GM19240 (cell line): ENCODE measurements around the gene FOXP3.

Source experiments
- DNase-seq: peaks from one replicate; pipeline ENCODE4 v3.0.0; 2011; ENCODE audit warnings: low spot score; ENCODE audit not compliant: insufficient read length

FOXP3 gene

DNA sequence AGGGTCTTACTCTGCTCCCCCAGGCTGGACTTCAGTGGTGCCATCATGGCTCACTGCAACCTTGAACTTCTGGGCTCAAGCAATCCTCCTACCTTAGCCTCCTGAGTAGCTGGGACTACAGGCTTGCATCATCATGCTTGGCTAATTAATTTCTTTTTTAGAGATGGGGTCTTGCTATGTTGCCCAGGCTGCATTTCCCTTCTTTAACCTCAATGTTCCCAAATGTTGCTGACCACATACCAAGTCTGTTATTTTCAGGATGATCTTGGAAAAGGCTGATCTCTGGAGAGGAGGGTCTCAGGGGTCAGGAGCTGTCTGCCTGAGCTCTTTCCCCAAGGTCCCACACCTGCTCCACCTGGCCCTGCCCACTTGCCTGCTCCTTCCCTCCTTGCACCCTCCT is 44.4 kb downstream of the FOXP3 start:
- no peak for DNase-seq

DNA sequence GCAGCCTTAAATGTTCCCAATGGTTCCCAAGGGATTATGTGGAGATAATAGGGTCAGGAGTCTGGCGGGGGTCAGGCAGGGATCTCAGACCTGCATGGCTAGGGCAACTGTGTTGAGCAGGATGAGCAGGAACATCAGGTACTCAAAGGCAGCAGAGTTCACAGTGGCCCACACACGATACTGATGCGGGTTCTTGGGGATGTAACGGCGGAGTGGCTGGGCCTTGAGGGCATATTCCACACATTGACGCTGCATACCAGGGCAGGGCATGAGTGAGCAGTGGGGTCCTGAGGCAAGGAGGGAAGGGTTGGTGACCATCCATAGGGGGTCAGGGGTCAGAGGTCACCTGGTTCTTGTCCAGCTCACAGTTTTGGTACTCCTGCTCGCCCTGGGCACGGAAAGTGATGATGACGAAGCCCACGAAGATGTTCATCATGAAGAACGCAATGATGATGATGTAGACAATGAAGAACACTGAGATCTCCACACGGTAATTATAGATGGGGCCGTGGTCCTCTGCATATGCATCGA is 49.4 kb downstream of the FOXP3 start:
- DNase-seq, result no peak

DNA sequence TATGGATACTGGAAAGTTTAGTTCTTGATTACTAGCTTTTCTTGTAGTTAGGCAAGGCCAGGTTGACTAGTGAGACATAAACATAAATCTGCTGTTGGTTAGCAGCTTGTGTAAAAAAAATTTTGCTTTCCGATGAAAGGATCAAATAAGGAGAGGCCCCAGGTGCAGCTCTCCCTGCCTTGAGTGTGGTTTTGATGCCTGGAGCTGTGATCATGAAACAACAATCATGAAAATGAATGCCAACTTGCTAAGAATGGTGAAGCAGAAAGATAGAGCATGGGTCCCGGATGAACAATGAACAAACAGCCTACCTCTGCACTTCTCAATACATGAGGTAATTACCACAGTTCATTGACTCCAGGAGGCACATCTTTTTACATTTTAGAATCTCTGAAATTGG is 50.1 kb downstream of the FOXP3 start:
- no peak for DNase-seq

DNA sequence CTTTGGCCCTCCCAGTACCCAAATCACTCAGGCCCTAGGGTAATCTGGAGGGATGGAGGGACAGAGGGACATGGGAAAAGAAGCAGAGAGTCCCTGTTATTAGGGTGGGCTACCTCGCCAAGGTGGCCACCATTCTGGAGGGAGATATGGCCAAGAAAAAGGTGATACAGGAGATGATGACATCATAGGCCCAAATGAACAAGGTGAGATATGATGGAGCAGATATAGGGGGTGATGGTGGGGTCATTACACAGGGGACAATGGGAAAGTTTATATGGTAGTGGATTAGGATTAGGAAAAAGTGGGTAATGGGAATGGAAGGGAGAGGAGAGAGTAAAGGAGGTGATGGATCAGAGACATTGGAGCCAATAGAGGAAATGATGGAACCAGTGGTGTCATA is 51.6 kb downstream of the FOXP3 start:
- no peak for DNase-seq

DNA sequence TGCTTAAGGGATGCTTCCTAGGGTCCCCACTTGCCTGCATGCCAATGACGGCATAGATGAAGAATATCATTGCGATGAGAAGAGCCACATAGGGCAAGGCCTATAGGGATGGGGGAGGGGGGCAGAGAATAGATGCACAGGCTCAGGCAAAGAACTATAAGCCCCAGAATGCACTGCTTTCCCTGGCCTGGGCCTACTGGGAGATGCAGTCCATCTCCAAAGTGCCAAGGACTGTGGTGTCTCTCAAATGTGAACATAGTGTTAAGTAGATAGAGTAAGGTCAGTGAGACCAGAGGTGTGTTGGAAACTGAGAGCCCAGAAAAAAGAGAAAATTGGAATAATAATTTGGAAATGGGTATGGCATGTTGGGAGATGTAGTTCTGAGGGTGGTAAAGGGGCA is 52.3 kb downstream of the FOXP3 start:
- no peak for DNase-seq

DNA sequence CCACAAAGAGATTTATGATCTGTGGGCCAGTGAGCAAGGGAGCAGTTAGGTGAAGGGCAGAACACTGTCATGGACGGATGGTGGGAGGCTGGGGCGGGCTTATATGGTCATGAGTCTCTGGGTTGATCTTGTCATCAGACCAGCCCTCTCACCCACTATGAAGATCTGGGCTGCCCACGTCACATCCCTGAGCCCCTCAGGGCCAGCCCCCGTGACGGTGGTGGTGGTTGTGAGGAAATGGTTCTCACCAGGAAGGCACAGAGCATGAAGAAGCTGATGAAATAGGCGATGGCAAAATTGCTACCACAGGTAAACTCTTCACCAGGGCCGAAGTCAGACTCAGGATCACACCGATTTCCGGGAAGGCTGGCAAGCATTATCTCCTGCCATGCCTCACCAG is 53.4 kb downstream of the FOXP3 start:
- DNase-seq, result no peak

DNA sequence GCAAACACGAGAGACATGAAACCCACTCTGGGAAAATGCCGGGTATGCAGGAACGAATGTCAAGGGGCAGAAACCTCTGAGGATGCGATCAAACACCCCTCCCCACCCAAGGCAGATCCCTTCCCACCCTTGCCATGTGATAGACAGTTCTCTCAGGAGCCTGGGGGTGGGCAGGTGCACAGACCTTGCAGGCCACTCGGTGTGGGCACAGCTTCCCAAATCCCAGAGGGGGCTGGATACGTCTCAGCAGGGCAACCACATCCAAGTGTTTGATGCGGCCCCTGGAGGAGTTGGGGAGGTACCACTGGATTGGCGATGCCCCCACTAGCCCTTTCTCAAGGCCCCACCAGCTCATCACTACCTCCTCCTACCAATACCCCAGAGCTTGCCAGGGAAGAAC is 54.1 kb downstream of the FOXP3 start:
- DNase-seq, result no peak

DNA sequence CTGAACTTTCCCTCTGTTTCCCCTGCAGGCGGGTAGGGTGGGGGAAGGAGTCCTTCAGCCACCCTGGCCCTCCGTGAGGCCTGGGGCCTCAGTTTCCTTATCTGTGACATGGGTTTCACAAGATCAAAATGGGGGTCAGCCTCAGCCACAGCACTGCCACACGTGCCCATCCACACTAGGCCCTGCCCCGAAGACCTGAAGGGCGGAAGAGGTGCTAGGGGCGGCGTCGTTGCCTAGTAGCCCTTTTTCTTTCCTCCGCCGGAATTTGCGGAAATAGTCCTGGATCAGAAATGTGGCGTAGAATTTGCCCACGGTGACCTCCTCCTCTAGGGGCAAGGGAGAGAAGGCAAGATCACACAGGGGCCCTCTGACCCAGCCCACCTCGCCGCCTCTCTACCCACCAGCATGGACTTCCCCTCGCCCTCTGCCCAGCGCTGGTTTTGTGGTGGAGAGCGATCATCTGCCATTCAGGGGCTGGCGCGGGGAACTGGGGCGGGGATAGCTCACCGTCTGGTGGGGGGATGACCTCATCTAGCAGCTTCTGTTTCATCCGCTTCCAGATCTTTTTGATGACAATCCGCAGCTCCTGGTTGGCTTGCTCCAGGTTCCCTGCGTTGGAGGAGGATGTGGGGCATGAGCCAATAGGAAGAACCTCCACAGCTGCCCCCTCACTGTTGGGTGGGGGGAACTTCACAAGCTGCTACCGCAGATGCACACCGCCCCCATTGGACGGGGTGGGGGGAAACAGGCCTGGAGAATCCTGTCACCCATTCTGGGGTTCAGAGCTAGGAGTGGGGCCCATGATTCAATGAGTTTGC is 54.9 kb downstream of the FOXP3 start:
- DNase-seq, result no peak

DNA sequence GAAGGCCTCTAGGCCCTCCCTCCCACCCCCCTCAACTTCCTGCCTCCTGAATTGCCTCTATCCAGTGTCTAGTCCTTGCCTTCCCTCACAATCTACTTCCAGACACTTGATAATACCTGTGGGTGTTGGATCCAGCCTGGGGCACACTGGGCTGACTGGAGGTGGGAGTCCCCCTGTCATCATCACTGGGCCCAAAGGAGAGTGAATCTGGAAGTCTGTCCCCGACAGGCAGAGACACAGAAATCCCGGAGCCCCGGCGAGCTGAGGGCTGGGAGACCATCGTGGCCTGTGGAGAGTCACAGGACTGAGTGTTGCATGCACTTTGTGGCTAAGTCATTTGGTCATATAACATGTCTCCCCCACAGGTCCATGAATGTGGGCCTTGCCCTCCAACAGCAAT is 56.1 kb downstream of the FOXP3 start:
- no peak for DNase-seq

DNA sequence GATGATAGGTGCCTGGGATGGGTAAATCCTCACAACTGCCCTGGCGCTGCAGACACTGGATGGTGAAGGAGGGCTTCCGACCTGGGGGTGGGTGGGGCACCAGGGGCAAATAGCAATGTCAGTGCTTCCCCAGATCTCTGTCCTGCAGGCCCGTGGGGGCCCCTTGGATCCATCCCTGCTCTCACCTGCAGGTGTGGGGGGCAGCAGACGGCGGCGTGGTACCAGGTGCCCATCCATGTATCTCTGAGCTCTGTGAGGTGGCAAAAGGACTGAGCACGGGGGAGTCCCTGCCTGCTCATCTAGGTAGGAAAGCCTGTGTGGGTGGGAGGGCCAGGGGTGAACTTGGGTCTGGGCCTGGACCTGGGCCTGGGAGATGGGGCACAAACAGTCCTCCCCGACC is 58.0 kb downstream of the FOXP3 start:
- no peak for DNase-seq

DNA sequence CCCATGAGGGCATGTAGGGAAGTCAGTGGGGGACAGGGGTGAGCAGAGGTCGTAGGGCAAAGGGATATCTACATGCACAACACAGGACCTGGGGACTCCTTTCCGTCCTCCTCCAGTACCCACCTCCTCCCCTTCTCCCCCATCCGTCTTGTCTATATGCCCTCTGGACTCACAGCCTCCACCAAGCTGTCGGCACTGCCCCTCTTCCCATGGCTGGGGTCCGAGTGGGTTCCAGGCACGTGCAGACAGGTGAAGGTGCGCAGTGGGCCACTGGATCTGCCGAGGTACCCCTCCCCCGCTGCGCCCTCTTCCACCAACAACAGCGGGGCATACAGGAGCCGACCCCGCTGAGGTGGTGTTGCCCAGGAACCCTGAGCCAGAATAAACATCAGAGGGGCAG is 59.1 kb downstream of the FOXP3 start:
- no peak for DNase-seq

DNA sequence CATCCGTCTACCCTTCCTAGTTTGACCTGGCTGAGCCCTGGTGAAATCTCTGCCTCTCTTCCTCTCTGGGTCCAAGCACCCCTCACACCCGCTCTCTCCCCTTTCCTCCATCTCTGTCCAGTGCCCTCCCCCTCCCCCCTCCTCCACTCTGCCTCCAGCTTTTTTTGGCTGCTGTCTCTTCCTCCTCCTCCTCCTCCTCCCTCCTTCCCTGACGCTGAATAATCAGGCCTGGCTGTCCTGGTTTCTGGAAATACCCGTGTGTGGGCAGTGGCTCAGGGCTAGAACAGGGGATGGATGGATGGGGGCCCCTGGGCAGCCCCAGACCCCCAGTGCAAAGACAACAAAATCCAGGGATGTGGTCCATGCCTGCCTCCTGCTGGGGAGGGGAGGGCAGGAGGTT is 59.8 kb downstream of the FOXP3 start:
- DNase-seq, result no peak

DNA sequence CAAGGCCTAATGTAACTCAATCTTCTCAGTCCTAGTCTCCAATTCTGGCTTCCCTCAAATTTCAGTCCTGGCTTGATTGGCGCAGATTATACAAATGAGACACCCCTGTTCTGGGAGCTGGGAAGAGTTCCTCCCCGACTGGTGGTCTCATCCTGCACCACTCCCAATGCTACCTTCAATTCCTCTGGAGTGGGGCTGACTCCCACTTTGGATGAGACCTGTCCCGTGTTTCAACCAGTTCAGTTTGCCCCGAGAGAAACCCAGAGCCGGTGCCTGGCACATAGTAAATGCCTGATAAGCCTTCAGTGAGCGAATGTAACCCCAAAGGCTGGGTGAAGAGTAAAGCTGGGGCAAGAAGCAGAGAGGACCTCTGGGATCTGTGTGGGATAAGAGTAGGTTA is 60.5 kb downstream of the FOXP3 start:
- DNase-seq, result no peak

DNA sequence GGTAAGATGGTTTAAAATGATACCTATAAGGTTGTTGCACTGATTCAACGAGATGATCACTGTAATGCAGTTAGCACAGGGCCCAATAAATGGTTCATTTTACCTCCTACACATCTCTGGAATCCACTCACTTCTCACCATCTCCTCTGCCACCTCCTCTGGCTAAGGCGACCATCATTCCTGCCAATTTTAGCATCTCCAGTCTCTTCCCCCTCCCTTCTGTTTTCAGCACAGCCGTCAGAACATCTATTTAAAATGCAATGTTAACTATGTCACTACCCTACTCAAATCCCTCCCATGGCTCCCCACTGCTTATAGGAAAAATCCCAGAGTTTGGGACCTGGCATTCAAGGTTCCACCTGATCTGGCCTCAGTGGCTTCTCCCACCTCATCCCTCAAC is 61.0 kb downstream of the FOXP3 start:
- DNase-seq, result no peak

DNA sequence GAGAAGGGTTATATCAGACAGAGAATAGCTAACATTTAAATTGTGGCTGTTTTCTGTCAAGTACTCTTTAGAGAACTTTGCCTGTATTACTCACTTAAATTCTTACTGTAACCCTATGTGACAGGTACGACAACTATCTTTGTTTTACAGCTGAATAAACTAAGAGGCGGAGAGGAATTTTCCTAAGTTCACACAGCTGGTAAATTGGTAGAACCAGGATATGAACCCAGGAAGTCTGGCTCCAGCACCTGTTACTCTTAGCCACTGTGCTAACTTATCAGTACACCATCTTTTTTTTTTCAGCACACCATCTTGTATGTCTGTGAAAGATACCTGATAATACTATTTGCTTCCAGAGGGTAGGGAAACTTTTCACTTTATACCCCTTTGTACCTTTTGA is 62.5 kb downstream of the FOXP3 start:
- DNase-seq, result no peak
